A172 (cell line): Measurements from ENCODE around the gene CENPI. TPM values are rescaled to one million over a fixed set of nuclear protein-coding genes. Genes with fewer than 3 reads are reported as not detected.

ENCODE experiments used
- total RNA-seq: library from RNA; depleted of rRNA; stranded (reverse); fragments of >200 nt; shearing (Covaris generic); gene quantifications from 2 replicates; pipeline ENCODE4 v1.2.3, GENCODE V29; 2014; rRNA removed

The CENPI gene
- total RNA-seq, 1 experiment from 2014 or later, result 15.8 TPM

Other genes with a start within 250 kb of the CENPI start
- gene NOX1, start 223.8 kb upstream of the CENPI start, total RNA-seq, result not detected in 2 replicates
- not detected in 2 replicates for gene XKRX, start 169.3 kb upstream of the CENPI start, total RNA-seq
- gene ARL13A, start 128.5 kb upstream of the CENPI start, total RNA-seq, result not detected in 2 replicates
- 16.5 and 17.8 TPM in 2 replicates for gene TRMT2B, start 46.1 kb upstream of the CENPI start, total RNA-seq
- gene TMEM35A, start 19.3 kb upstream of the CENPI start, total RNA-seq, result not detected in 2 replicates
- gene DRP2, start 121.6 kb downstream of the CENPI start, total RNA-seq, result 0.05 and 0.10 TPM in 2 replicates
- not detected in 2 replicates for gene TAF7L, start 193.1 kb downstream of the CENPI start, total RNA-seq